Colonic mucosa (tissue), 4 donors: ENCODE measurements around the gene RPL32. TPM values are rescaled to one million over a fixed set of nuclear protein-coding genes. Genes with fewer than 3 reads are reported as not detected.
"Not testable (repeated sequence)": the region's sequence is repeated elsewhere in the genome, so short reads cannot be mapped to it uniquely, and the experiment has no call there.

ENCODE experiments used
- DNase-seq: peaks from one replicate; pipeline ENCODE4 v3.0.0-alpha.2; 2020
- H3K27ac ChIP-seq: fragments of 200-600 bp; one replicate; pipeline ENCODE4 v1.8.0; 2021
- H3K27me3 ChIP-seq: fragments of 200-600 bp; one replicate; pipeline ENCODE4 v1.8.0; 2021
- H3K36me3 ChIP-seq: fragments of 200-600 bp; one replicate; pipeline ENCODE4 v1.8.0; 2021
- H3K4me1 ChIP-seq: fragments of 200-600 bp; one replicate; pipeline ENCODE4 v1.8.0; 2021; ENCODE audit warnings: mild to moderate bottlenecking
- H3K4me3 ChIP-seq: fragments of 200-600 bp; one replicate; pipeline ENCODE4 v1.8.0; 2021
- H3K9ac ChIP-seq, 2 donors: one replicate each; pipeline ENCODE4 v1.7.0; 2013; ENCODE audit warnings: control low read depth in 2 of 2, low read depth in 2 of 2, low read length in 2 of 2
- H3K9me3 ChIP-seq: fragments of 200-600 bp; one replicate; pipeline ENCODE4 v1.8.0; 2021
- CTCF ChIP-seq: fragments of 200-600 bp; IDR thresholded peaks from one replicate; pipeline ENCODE4 v1.8.0; 2022; ENCODE audit warnings: antibody characterized with exemption, mild to moderate bottlenecking
- intact Hi-C: fragments of 100-400 bp; cut with DNase I; formaldehyde crosslinking; loops from one replicate; pipeline ENCODE4 v1.14.1; 2022
- total RNA-seq, 2 donors: library from RNA; stranded (reverse); fragmentation: NEBNext Ultra II Directional in 1 of 2; extraction: Animal tissue kit (Norgen Biotek cat#: 25700) in 1 of 2; gene quantifications; one replicate each; pipeline ENCODE4 v1.2.1, GENCODE V29; 2021
- donor health status: healthy.
- donor health status: DM: no; HTN: no; CAD: no.
- donor health status: DM: no; HTN: no; CAD: no.

Gene RPL32
- total RNA-seq, 2 donors from 2014 or later, result 1,239 to 1,262 TPM

- TF ChIP-seq CTCF, result no peak
- no peak overlapping the region for H3K4me3 ChIP-seq
- intact Hi-C loops, result no loop called here
- no peak overlapping the region for H3K27ac ChIP-seq
- no peak overlapping the region for H3K9ac ChIP-seq
- DNase-seq, result no peak
- H3K9me3 ChIP-seq, result no peaks in the 10 kb centered on the region
- H3K27me3 ChIP-seq, result no peaks in the 10 kb centered on the region
- no peaks in the 10 kb centered on the region for H3K36me3 ChIP-seq
- no peaks in the 10 kb centered on the region for H3K4me1 ChIP-seq
Observed at GRCh38 chr3:12845811-12846210, 4.4 kb upstream of the RPL32 start.

GRCh38 chr3:12842469-12842868, 1.1 kb upstream of the RPL32 start:
- Histone ChIP-seq H3K27ac (no peak overlapping the region), H3K9me3 (no peaks in the 10 kb centered on the region), H3K27me3 (no peaks in the 10 kb centered on the region), H3K9ac (no peak overlapping the region), H3K4me3 (no peak overlapping the region), H3K36me3 (no peaks in the 10 kb centered on the region), H3K4me1 (peaks cover 8% of the 10 kb centered on the region)
- no peak for TF ChIP-seq CTCF
- intact Hi-C loops, result no loop called here
- no peak for DNase-seq

- no peak overlapping the region for H3K4me3 ChIP-seq
- intact Hi-C loops, result no loop called here
Observed at GRCh38 chr3:12841970-12842328, 584 bp upstream of the RPL32 start.

GRCh38 chr3:12840591-12841148, 695 bp downstream of the RPL32 start:
- Histone ChIP-seq H3K4me3 (peak overlapping the region; percentile 89), H3K27ac (peak overlapping the region; percentile 72), H3K27me3 (no peaks in the 10 kb centered on the region), H3K9me3 (no peaks in the 10 kb centered on the region), H3K4me1 (peaks cover 8% of the 10 kb centered on the region), H3K9ac (peak overlapping the region; percentile 89 to 93), H3K36me3 (peaks cover 5% of the 10 kb centered on the region)
- intact Hi-C loops, result no loop called here
- TF ChIP-seq CTCF, result no peak
- no peak for DNase-seq

More at GRCh38 chr3:12841970-12842328, 584 bp upstream of the RPL32 start:
- Histone ChIP-seq H3K27ac (no peak overlapping the region), H3K36me3 (no peaks in the 10 kb centered on the region), H3K27me3 (no peaks in the 10 kb centered on the region), H3K4me1 (peaks cover 8% of the 10 kb centered on the region), H3K9me3 (no peaks in the 10 kb centered on the region), H3K9ac (no peak overlapping the region)
- DNase-seq, result no peak
- TF ChIP-seq CTCF, result no peak

- Histone ChIP-seq H3K4me3 (peak overlapping the region; percentile 89), H3K9ac (peak overlapping the region; percentile 89 to 93)
- H3K27ac ChIP-seq, H3K9me3 ChIP-seq, intact Hi-C loops, H3K36me3 ChIP-seq, H3K27me3 ChIP-seq, H3K4me1 ChIP-seq, DNase-seq: not testable (repeated sequence)
Observed at GRCh38 chr3:12840148-12840547, 1.2 kb downstream of the RPL32 start.

- intact Hi-C loops, result no loop called here
- TF ChIP-seq CTCF, result no peak
- Histone ChIP-seq H3K9ac (peak overlapping the region; percentile 46 to 89), H3K27me3 (no peaks in the 10 kb centered on the region), H3K4me1 (peaks cover 8% of the 10 kb centered on the region), H3K27ac (no peak overlapping the region), H3K36me3 (peaks cover 14% of the 10 kb centered on the region), H3K4me3 (peak overlapping the region; percentile 89), H3K9me3 (no peaks in the 10 kb centered on the region)
- DNase-seq, result no peak
Observed at GRCh38 chr3:12839156-12839946, 2.0 kb downstream of the RPL32 start.
